PC-3 (cell line): ENCODE data around the gene TMTC1. TPM values are rescaled to one million over a fixed set of nuclear protein-coding genes. Genes with fewer than 3 reads are reported as not detected.

Source experiments
- ATAC-seq: fragments of 200-7000 bp; cut with Tn5 transposase; 2 replicates; pipeline ENCODE4 v1.9.1; 2020; ENCODE audit warnings: mild to moderate bottlenecking, moderate library complexity
- BruUV-seq: library from RNA; stranded (reverse); fragments of 400-500 nt; replicated peaks from 2 replicates; lab custom pipeline; 2021; lab: Mats Ljungman, UMichigan
- CTCF ChIA-PET: fragments of 300-600 bp; sonication (Branson Sonifier 250); formaldehyde crosslinking; loops from one replicate; lab custom pipeline; 2022; ENCODE audit warnings: antibody characterized with exemption; lab: Charles Lee
- POLR2A ChIA-PET: fragments of 300-600 bp; sonication (Branson Sonifier 250); formaldehyde crosslinking; loops from one replicate; lab custom pipeline; 2022; ENCODE audit warnings: antibody characterized with exemption; ENCODE audit not compliant: unreplicated experiment; lab: Charles Lee
- DNase-seq: peaks from one replicate; pipeline ENCODE4 v3.0.0-alpha.2; 2015
- H2AFZ ChIP-seq: fragments of 300-600 bp; sonication (generic); 2 replicates; pipeline ENCODE4 v1.6.0; 2016; ENCODE audit warnings: antibody characterized with exemption, low read length
- H3F3A ChIP-seq: fragments of 300-600 bp; sonication (generic); one replicate; pipeline ENCODE4 v1.6.0; 2017; ENCODE audit warnings: antibody characterized with exemption, low read length, control low read depth, mild to moderate bottlenecking; ENCODE audit not compliant: unreplicated experiment
- H3K27ac ChIP-seq: fragments of 300-600 bp; sonication (generic); 2 replicates; pipeline ENCODE4 v1.5.1; 2016; ENCODE audit warnings: mild to moderate bottlenecking, low read length
- H3K27me3 ChIP-seq: fragments of 300-600 bp; sonication (generic); 2 replicates; pipeline ENCODE4 v1.6.1; 2016; ENCODE audit warnings: low read length, mixed read lengths
- H3K36me3 ChIP-seq: fragments of 300-600 bp; sonication (generic); 2 replicates; pipeline ENCODE4 v1.6.1; 2016; ENCODE audit warnings: low read depth, mixed run types, low read length, mixed read lengths
- H3K4me1 ChIP-seq: fragments of 300-600 bp; sonication (generic); 2 replicates; pipeline ENCODE4 v1.5.1; 2016; ENCODE audit warnings: low read length; ENCODE audit not compliant: insufficient read depth
- H3K4me2 ChIP-seq: fragments of 300-600 bp; sonication (generic); 2 replicates; pipeline ENCODE4 v1.6.0; 2016; ENCODE audit warnings: low read length
- H3K4me3 ChIP-seq: fragments of 300-600 bp; sonication (generic); 2 replicates; pipeline ENCODE4 v1.5.1; 2016; ENCODE audit warnings: mild to moderate bottlenecking, low read length, mixed read lengths
- H3K79me2 ChIP-seq: fragments of 300-600 bp; sonication (generic); 2 replicates; pipeline ENCODE4 v1.6.1; 2017; ENCODE audit warnings: low read length, mixed read lengths
- H3K9ac ChIP-seq: fragments of 300-600 bp; sonication (generic); 2 replicates; pipeline ENCODE4 v1.6.0; 2016; ENCODE audit warnings: mild to moderate bottlenecking, low read length
- H3K9me2 ChIP-seq: fragments of 300-600 bp; sonication (generic); replicated peaks from 2 replicates; pipeline ENCODE4 v1.6.1; 2016; ENCODE audit warnings: mixed run types, low read length, mixed read lengths
- H3K9me3 ChIP-seq: fragments of 300-600 bp; sonication (generic); 2 replicates; pipeline ENCODE4 v1.6.1; 2016; ENCODE audit warnings: low read length, mixed read lengths
- H4K20me1 ChIP-seq: fragments of 300-600 bp; sonication (generic); 2 replicates; pipeline ENCODE4 v1.6.1; 2016; ENCODE audit warnings: low read length, mixed read lengths
- EZH2 ChIP-seq: fragments of 300-600 bp; sonication (generic); IDR thresholded peaks from one replicate; pipeline ENCODE4 v1.6.1; 2017; ENCODE audit warnings: antibody characterized with exemption, mild to moderate bottlenecking, low read length; ENCODE audit not compliant: unreplicated experiment
- EZH2phosphoT487 ChIP-seq: fragments of 300-600 bp; sonication (generic); IDR thresholded peaks from 2 replicates; pipeline ENCODE4 v1.6.1; 2018; ENCODE audit warnings: mild to moderate bottlenecking, antibody characterized with exemption, low read length, borderline replicate concordance
- intact Hi-C: fragments of 100-400 bp; cut with micrococcal nuclease; formaldehyde crosslinking; loops from 2 replicates; pipeline ENCODE4 v1.9.0; 2023
- total RNA-seq: library from RNA; depleted of rRNA; stranded (reverse); fragments of >200 nt; gene quantifications from 2 replicates; pipeline ENCODE4 v1.2.3, GENCODE V29; 2014
- TF ChIP-seq, protein P1 (sequence below): fragments of 300-600 bp; sonication (generic); conservative IDR thresholded peaks from 2 replicates; pipeline ENCODE4 v1.5.1; 2017; ENCODE audit warnings: antibody characterized with exemption, low read depth, mild to moderate bottlenecking, low read length

TMTC1 gene
- total RNA-seq, 1 experiment from 2014 or later = 5.8 TPM

DNA sequence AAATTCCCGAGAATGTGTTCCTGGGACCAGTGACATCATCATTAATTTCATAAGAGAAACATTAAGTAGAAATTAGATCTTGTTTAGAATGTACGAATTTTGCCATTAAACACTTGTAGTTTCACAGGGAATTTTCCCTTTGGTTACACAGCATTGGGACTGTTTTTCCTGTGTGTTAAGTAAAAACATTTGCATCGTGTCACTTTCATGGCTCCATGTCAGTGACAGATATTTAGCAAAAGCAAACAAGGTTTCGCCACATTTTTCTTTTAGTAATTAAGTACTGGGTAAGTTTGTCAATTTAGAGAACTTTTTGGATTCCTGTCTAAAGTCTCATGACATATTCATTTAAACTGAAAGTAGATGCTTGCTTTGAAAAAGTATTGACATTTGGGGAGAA lies 240.7 kb downstream of the TMTC1 start:
- Histone ChIP-seq H3F3A (no peaks in the 10 kb centered on the region), H3K9me3 (no peaks in the 10 kb centered on the region), H2AFZ (no peak overlapping the region), H4K20me1 (no peaks in the 10 kb centered on the region), H3K36me3 (no peaks in the 10 kb centered on the region), H3K4me2 (no peak overlapping the region), H3K27ac (no peak overlapping the region), H3K27me3 (0 out of 2 replicates have a peak, but pooled peaks cover 7% of the 10 kb centered on the region), H3K4me1 (peaks cover 19% of the 10 kb centered on the region), H3K4me3 (no peak overlapping the region), H3K79me2 (no peaks in the 10 kb centered on the region), H3K9ac (no peak overlapping the region), H3K9me2 (no peaks in the 10 kb centered on the region)
- intact Hi-C loops = no loop called here
- ChIA-PET CTCF (no interaction called here), POLR2A (no interaction called here)
- BruUV-seq = no TSS peak
- no peak for TF ChIP-seq EZH2
- DNase-seq = no peak
- ATAC-seq = no peak

DNA sequence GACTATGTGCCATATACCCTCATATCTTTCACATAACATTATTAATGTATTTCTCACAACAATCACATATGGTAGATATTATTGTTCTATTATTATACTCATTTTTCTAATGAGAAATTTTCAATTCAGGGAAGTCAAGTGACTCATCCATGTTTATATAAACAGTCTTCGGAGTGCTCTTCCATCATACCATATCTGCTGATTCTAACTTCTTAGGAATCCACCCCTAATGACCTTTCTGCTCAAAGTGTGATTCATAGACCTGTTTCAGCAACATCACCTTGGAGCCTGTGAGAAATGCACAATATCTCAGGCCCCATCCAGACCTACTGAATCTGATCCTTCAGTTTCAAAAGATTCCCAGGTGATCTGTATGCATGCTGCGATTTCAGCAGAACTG lies 246.4 kb downstream of the TMTC1 start:
- intact Hi-C loops = no loop called here
- Histone ChIP-seq H3K4me3 (no peak overlapping the region), H3K9me2 (no peaks in the 10 kb centered on the region), H3F3A (no peaks in the 10 kb centered on the region), H3K9ac (no peak overlapping the region), H3K4me1 (peaks cover 5% of the 10 kb centered on the region; the same call in 1 of the 2 replicates), H2AFZ (no peak overlapping the region), H3K27me3 (peaks cover 22% of the 10 kb centered on the region), H4K20me1 (no peaks in the 10 kb centered on the region), H3K79me2 (no peaks in the 10 kb centered on the region), H3K4me2 (no peak overlapping the region), H3K9me3 (no peaks in the 10 kb centered on the region), H3K27ac (no peak overlapping the region), H3K36me3 (no peaks in the 10 kb centered on the region)
- BruUV-seq = no TSS peak
- CTCF ChIA-PET = no interaction called here
- peak; percentile 45 for DNase-seq
- POLR2A ChIA-PET = no interaction called here
- TF ChIP-seq, protein P1, sequence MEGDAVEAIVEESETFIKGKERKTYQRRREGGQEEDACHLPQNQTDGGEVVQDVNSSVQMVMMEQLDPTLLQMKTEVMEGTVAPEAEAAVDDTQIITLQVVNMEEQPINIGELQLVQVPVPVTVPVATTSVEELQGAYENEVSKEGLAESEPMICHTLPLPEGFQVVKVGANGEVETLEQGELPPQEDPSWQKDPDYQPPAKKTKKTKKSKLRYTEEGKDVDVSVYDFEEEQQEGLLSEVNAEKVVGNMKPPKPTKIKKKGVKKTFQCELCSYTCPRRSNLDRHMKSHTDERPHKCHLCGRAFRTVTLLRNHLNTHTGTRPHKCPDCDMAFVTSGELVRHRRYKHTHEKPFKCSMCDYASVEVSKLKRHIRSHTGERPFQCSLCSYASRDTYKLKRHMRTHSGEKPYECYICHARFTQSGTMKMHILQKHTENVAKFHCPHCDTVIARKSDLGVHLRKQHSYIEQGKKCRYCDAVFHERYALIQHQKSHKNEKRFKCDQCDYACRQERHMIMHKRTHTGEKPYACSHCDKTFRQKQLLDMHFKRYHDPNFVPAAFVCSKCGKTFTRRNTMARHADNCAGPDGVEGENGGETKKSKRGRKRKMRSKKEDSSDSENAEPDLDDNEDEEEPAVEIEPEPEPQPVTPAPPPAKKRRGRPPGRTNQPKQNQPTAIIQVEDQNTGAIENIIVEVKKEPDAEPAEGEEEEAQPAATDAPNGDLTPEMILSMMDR = no peak
- TF ChIP-seq EZH2phosphoT487 = no peak
- TF ChIP-seq EZH2 = no peak
- ATAC-seq = peak; percentile 43

DNA sequence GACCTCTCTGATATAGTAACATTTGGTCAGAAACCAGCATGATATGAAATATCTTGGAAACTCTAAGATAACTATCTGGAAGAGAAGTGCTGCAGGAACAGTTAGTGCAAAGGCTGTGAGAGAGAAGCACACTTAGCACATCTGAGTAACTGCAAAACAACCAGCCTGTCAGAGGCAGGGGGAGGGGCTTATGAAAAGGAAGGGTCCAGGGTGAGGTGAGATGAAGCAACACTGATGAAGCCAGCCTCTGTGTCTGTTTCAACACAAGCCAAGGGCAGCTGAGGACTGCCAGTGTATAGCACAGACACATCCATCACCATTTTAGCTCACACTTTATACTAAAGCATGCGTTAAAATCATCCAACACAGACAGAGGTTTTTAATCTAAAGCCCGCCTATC lies 248.8 kb downstream of the TMTC1 start:
- no peaks in the 10 kb centered on the region for H3K9me3 ChIP-seq

More for the DNA sequence above, 248.8 kb downstream of the TMTC1 start:
- Histone ChIP-seq H3K4me1 (peaks cover 5% of the 10 kb centered on the region; the same call in 1 of the 2 replicates), H3K4me3 (no peak overlapping the region), H3K79me2 (no peaks in the 10 kb centered on the region), H3K9ac (no peak overlapping the region), H3F3A (no peaks in the 10 kb centered on the region), H3K9me2 (no peaks in the 10 kb centered on the region), H4K20me1 (no peaks in the 10 kb centered on the region), H2AFZ (no peak overlapping the region), H3K27ac (no peak overlapping the region), H3K36me3 (no peaks in the 10 kb centered on the region), H3K27me3 (peaks cover 18% of the 10 kb centered on the region), H3K4me2 (no peak overlapping the region)
- DNase-seq (no peak), ATAC-seq (no peak)
- intact Hi-C loops = no loop called here
- POLR2A ChIA-PET = no interaction called here
- BruUV-seq = no TSS peak
- TF ChIP-seq EZH2 = no peak
- TF ChIP-seq EZH2phosphoT487 = no peak
- TF ChIP-seq, protein P1 = no peak
- CTCF ChIA-PET = no interaction called here
